Keratinocyte (primary cell): ENCODE data around the gene GSTM4. TPM values are rescaled to one million over a fixed set of nuclear protein-coding genes. Genes with fewer than 3 reads are reported as not detected.
"Not testable (repeated sequence)": the region's sequence is repeated elsewhere in the genome, so short reads cannot be mapped to it uniquely, and the experiment has no call there.

ENCODE experiments used
- DNase-seq: peaks from one replicate; pipeline ENCODE4 v3.0.0-alpha.2; 2011; ENCODE audit warnings: low read depth, missing footprints, low spot score
- FAIRE-seq: peaks from 2 replicates; lab custom pipeline; 2011; peaks lifted over from hg19 to GRCh38; lab: Jason Lieb, UNC
- H2AFZ ChIP-seq: 2 replicates; pipeline ENCODE4 v1.6.0; 2012; ENCODE audit warnings: low read length, control low read depth, inconsistent platforms; ENCODE audit not compliant: control insufficient read depth
- H3K27ac ChIP-seq: 2 replicates; pipeline ENCODE4 v1.5.1; 2011; ENCODE audit warnings: low read length; ENCODE audit not compliant: control insufficient read depth, insufficient read depth
- H3K27me3 ChIP-seq: 3 replicates; pipeline ENCODE4 v1.6.0; 2011; ENCODE audit warnings: low read length; ENCODE audit not compliant: control insufficient read depth, insufficient read depth; ENCODE audit errors: extremely low read depth
- H3K36me3 ChIP-seq, 2 experiments: 2 replicates in 1 of 2; 3 replicates in 1 of 2; pipeline ENCODE4 v1.5.1; 2011; ENCODE audit warnings: low read length in 2 of 2, mild to moderate bottlenecking in 1 of 2; ENCODE audit not compliant: control insufficient read depth in 2 of 2, insufficient read depth in 2 of 2; ENCODE audit errors: extremely low read depth in 1 of 2
- H3K4me1 ChIP-seq: 3 replicates; pipeline ENCODE4 v1.5.1; 2011; ENCODE audit warnings: low read length; ENCODE audit not compliant: control insufficient read depth, insufficient read depth; ENCODE audit errors: extremely low read depth
- H3K4me2 ChIP-seq: 3 replicates; pipeline ENCODE4 v1.6.0; 2011; ENCODE audit warnings: low read depth, low read length; ENCODE audit not compliant: control insufficient read depth, insufficient read depth; ENCODE audit errors: extremely low read depth
- H3K4me3 ChIP-seq, 3 experiments: fragments of 200-600 bp in 1 of 3; sonication (generic) in 1 of 3; 2 replicates in 2 of 3; 3 replicates in 1 of 3; pipeline ENCODE4 v1.5.1; 2011 to 2016; ENCODE audit warnings: low read length in 3 of 3, mild to moderate bottlenecking in 3 of 3, control low read depth in 2 of 3, inconsistent platforms in 1 of 3, low read depth in 1 of 3, mixed read lengths in 1 of 3, mixed run types in 1 of 3, moderate library complexity in 1 of 3; ENCODE audit not compliant: control insufficient read depth in 2 of 3, insufficient read depth in 2 of 3; ENCODE audit errors: extremely low read depth in 1 of 3
- H3K79me2 ChIP-seq: 2 replicates; pipeline ENCODE4 v1.6.0; 2012; ENCODE audit warnings: low read length; ENCODE audit not compliant: control insufficient read depth, insufficient read depth
- H3K9ac ChIP-seq: 3 replicates; pipeline ENCODE4 v1.6.0; 2011; ENCODE audit warnings: low read length; ENCODE audit not compliant: control insufficient read depth, insufficient read depth; ENCODE audit errors: extremely low read depth
- H3K9me1 ChIP-seq: 3 replicates; pipeline ENCODE4 v1.6.0; 2011; ENCODE audit warnings: low read length; ENCODE audit not compliant: control insufficient read depth, insufficient read depth; ENCODE audit errors: extremely low read depth
- H3K9me3 ChIP-seq: 2 replicates; pipeline ENCODE4 v1.5.1; 2012; ENCODE audit warnings: low read depth, low read length; ENCODE audit not compliant: control insufficient read depth
- H4K20me1 ChIP-seq: 3 replicates; pipeline ENCODE4 v1.6.0; 2011; ENCODE audit warnings: low read length; ENCODE audit not compliant: control insufficient read depth, insufficient read depth; ENCODE audit errors: extremely low read depth
- CTCF ChIP-seq, 3 experiments: IDR thresholded peaks in 1 of 3; conservative IDR thresholded peaks in 1 of 3; optimal IDR thresholded peaks in 1 of 3; 2 replicates in 2 of 3; 3 replicates in 1 of 3; pipeline versions ENCODE3 to v1.5.1; 2011; ENCODE audit warnings: low read length in 3 of 3, mild to moderate bottlenecking in 3 of 3, moderate library complexity in 2 of 3, control low read depth in 1 of 3, inconsistent platforms in 1 of 3; ENCODE audit not compliant: insufficient read depth in 2 of 3; ENCODE audit errors: extremely low read depth in 1 of 3
- EZH2 ChIP-seq: IDR thresholded peaks from one replicate; pipeline ENCODE4 v1.6.1; 2012; ENCODE audit warnings: inconsistent platforms, mild to moderate bottlenecking, low read length, moderate library complexity
- dilution Hi-C: fragments of 300-500 bp; cut with MboI; formaldehyde crosslinking; loops from one replicate; pipeline ENCODE4 v1.7.0; 2020; ENCODE audit warnings: low sequenced_read_pairs; ENCODE audit not compliant: extremely low pct_ligation_motif_present
- polyA plus RNA-seq, 5 experiments: library from polyadenylated mRNA; depleted of rRNA in 3 of 5; stranded (reverse) in 3 of 5; stranded (forward) in 1 of 5; unstranded in 1 of 5; fragments of >200 nt; gene quantifications; 1 replicate in 1 of 5; 2 replicates in 3 of 5; 3 replicates in 1 of 5; pipeline versions ENCODE4 v1.2.1 to v1.2.3, GENCODE V29; 2011 to 2012; ENCODE audit warnings: missing spikeins in 2 of 5, low read depth in 1 of 5, low replicate concordance in 1 of 5

The GSTM4 gene
- polyA plus RNA-seq, 1 donor (not counting 4 experiments of a cell fraction or from before 2014, with no cell fraction given), result 15.9 TPM

GRCh38 chr1:109659145-109659544 is 3.2 kb downstream of the GSTM4 start:
- no peaks in the 10 kb centered on the region for H3K27me3 ChIP-seq
- DNase-seq (no peak), FAIRE-seq (no peak)
- H3K4me3 ChIP-seq, result no peak overlapping the region
- H3K4me1 ChIP-seq, result peaks cover 7% of the 10 kb centered on the region
- dilution Hi-C loops, result no loop called here
- no peaks in the 10 kb centered on the region for H3K36me3 ChIP-seq
- no peaks in the 10 kb centered on the region for H3K9me1 ChIP-seq
- no peak overlapping the region for H2AFZ ChIP-seq
- H3K27ac ChIP-seq, result no peak overlapping the region
- H3K4me2 ChIP-seq, result no peak overlapping the region
- no peak overlapping the region for H3K9ac ChIP-seq
- no peaks in the 10 kb centered on the region for H3K9me3 ChIP-seq
- no peaks in the 10 kb centered on the region for H4K20me1 ChIP-seq
- TF ChIP-seq CTCF (optimal IDR thresholded peaks at IDR 0.05 in 1 of 3, IDR thresholded peaks at IDR 0.05 in 1 of 3, conservative IDR thresholded peaks at IDR 0.05 in 1 of 3; ENCODE audit: extremely low read depth in 1 of 3, insufficient read depth in 2 of 3, low read length in 3 of 3), result no peak
- TF ChIP-seq EZH2, result no peak
- H3K79me2 ChIP-seq, result no peaks in the 10 kb centered on the region

- Histone ChIP-seq H3K4me3 (no peak overlapping the region), H3K79me2 (no peaks in the 10 kb centered on the region), H3K36me3 (no peaks in the 10 kb centered on the region), H3K4me1 (peaks cover 7% of the 10 kb centered on the region), H2AFZ (no peak overlapping the region), H3K9me3 (no peaks in the 10 kb centered on the region), H4K20me1 (no peaks in the 10 kb centered on the region), H3K9me1 (no peaks in the 10 kb centered on the region), H3K4me2 (no peak overlapping the region), H3K27ac (no peak overlapping the region), H3K27me3 (no peaks in the 10 kb centered on the region), H3K9ac (no peak overlapping the region)
- TF ChIP-seq EZH2, result no peak
- TF ChIP-seq CTCF (optimal IDR thresholded peaks at IDR 0.05 in 1 of 3, IDR thresholded peaks at IDR 0.05 in 1 of 3, conservative IDR thresholded peaks at IDR 0.05 in 1 of 3; ENCODE audit: extremely low read depth in 1 of 3, insufficient read depth in 2 of 3, low read length in 3 of 3), result no peak
- dilution Hi-C loops, result no loop called here
- DNase-seq (no peak), FAIRE-seq (no peak)
Observed at GRCh38 chr1:109659997-109660690, 4.2 kb downstream of the GSTM4 start.

- H3K9me1 ChIP-seq, H3K4me2 ChIP-seq, H3K27me3 ChIP-seq, H3K4me1 ChIP-seq, H3K9ac ChIP-seq, H4K20me1 ChIP-seq, H3K79me2 ChIP-seq, dilution Hi-C loops, DNase-seq, H3K4me3 ChIP-seq, H3K36me3 ChIP-seq, H3K27ac ChIP-seq, H3K9me3 ChIP-seq, H2AFZ ChIP-seq, FAIRE-seq: not testable (repeated sequence)
Observed at GRCh38 chr1:109660691-109661026, 4.8 kb downstream of the GSTM4 start.
